HepG2 (cell line): ENCODE data around the gene CLRN3. TPM values are rescaled to one million over a fixed set of nuclear protein-coding genes. Genes with fewer than 3 reads are reported as not detected.

ENCODE experiments used
- ATF4 ChIP-seq, 2 experiments: fragments of 450-650 bp in 1 of 2; sonication (generic) in 1 of 2; formaldehyde crosslinking; IDR thresholded peaks; 2 replicates each; pipeline versions ENCODE4 v1.5.0 to v1.8.0; 2020 to 2022; ENCODE audit warnings: mild to moderate bottlenecking in 1 of 2, missing genetic modification reagents in 1 of 2
- GTF3A ChIP-seq: sonication (generic); formaldehyde crosslinking; conservative IDR thresholded peaks from 2 replicates; pipeline ENCODE4 v1.4.0; 2020; ENCODE audit warnings: mild to moderate bottlenecking, missing genetic modification reagents
- KAT2B ChIP-seq: fragments of 150-350 bp; IDR thresholded peaks from 2 replicates; pipeline ENCODE4 v1.6.1; 2014; ENCODE audit warnings: low read depth, low read length, borderline replicate concordance
- MAF1 ChIP-seq: sonication (generic); formaldehyde crosslinking; IDR thresholded peaks from 2 replicates; pipeline ENCODE4 v1.5.0; 2020; ENCODE audit warnings: missing genetic modification reagents, borderline replicate concordance
- MAX ChIP-seq: IDR thresholded peaks from 2 replicates; pipeline ENCODE4 v1.6.1; 2012; ENCODE audit warnings: inconsistent platforms
- MAZ ChIP-seq, 2 experiments: sonication (generic) in 1 of 2; formaldehyde crosslinking in 1 of 2; IDR thresholded peaks; 2 replicates each; pipeline versions ENCODE4 v1.5.0 to v1.6.1; 2012 to 2020; ENCODE audit warnings: low read depth in 2 of 2, mild to moderate bottlenecking in 2 of 2, borderline replicate concordance in 1 of 2, improper control_type of control experiment in 1 of 2, low read length in 1 of 2, missing genetic modification reagents in 1 of 2, moderate library complexity in 1 of 2
- MBD4 ChIP-seq: IDR thresholded peaks from 2 replicates; pipeline ENCODE4 v1.6.1; 2012; ENCODE audit warnings: low read length, inconsistent platforms, borderline replicate concordance
- MTA1 ChIP-seq: sonication (generic); formaldehyde crosslinking; IDR thresholded peaks from 2 replicates; pipeline ENCODE4 v1.4.0; 2020; ENCODE audit warnings: missing genetic modification reagents, mild to moderate bottlenecking, borderline replicate concordance
- POGK ChIP-seq: sonication (generic); formaldehyde crosslinking; conservative IDR thresholded peaks from 2 replicates; pipeline ENCODE4 v1.8.0; 2022; ENCODE audit warnings: mild to moderate bottlenecking, moderate library complexity, missing genetic modification reagents
- PRPF4 ChIP-seq: fragments of 200-400 bp; formaldehyde crosslinking; IDR thresholded peaks from 2 replicates; pipeline ENCODE4 v1.6.1; 2016; ENCODE audit warnings: low read length, low read depth; ENCODE audit not compliant: poor library complexity, severe bottlenecking
- RAD51 ChIP-seq: fragments of 450-650 bp; IDR thresholded peaks from 2 replicates; pipeline ENCODE4 v1.6.1; 2016; ENCODE audit warnings: borderline replicate concordance
- SIX1 ChIP-seq: sonication (generic); formaldehyde crosslinking; IDR thresholded peaks from 2 replicates; pipeline ENCODE4 v1.4.0; 2020; ENCODE audit warnings: missing genetic modification reagents, borderline replicate concordance
- SMAD1 ChIP-seq: sonication (generic); formaldehyde crosslinking; IDR thresholded peaks from 2 replicates; pipeline ENCODE4 v1.4.0; 2020; ENCODE audit warnings: missing genetic modification reagents, low read depth, mild to moderate bottlenecking, borderline replicate concordance
- SP2 ChIP-seq: sonication (generic); formaldehyde crosslinking; IDR thresholded peaks from 2 replicates; pipeline ENCODE4 v1.5.1; 2020; ENCODE audit warnings: mild to moderate bottlenecking, missing genetic modification reagents
- STAG1 ChIP-seq: sonication (generic); formaldehyde crosslinking; IDR thresholded peaks from 2 replicates; pipeline ENCODE4 v1.4.0; 2020; ENCODE audit warnings: missing genetic modification reagents
- YY1 ChIP-seq: IDR thresholded peaks from 2 replicates; pipeline ENCODE4 v1.6.1; 2011; ENCODE audit warnings: low read length, low read depth, moderate library complexity, mild to moderate bottlenecking; ENCODE audit not compliant: insufficient read depth, insufficient replicate concordance
- ZBTB4 ChIP-seq: sonication (generic); formaldehyde crosslinking; IDR thresholded peaks from 2 replicates; pipeline ENCODE4 v1.4.0; 2020; ENCODE audit warnings: missing genetic modification reagents, mild to moderate bottlenecking, borderline replicate concordance
- ZFP36L2 ChIP-seq: sonication (generic); formaldehyde crosslinking; IDR thresholded peaks from 2 replicates; pipeline ENCODE4 v1.4.0; 2020; ENCODE audit warnings: missing genetic modification reagents
- ZNF577 ChIP-seq: sonication (generic); formaldehyde crosslinking; IDR thresholded peaks from 2 replicates; pipeline ENCODE4 v1.4.0; 2020; ENCODE audit warnings: mild to moderate bottlenecking, low read depth, missing genetic modification reagents, borderline replicate concordance
- ZNF737 ChIP-seq: sonication (generic); formaldehyde crosslinking; IDR thresholded peaks from 2 replicates; pipeline ENCODE4 v1.5.0; 2020; ENCODE audit warnings: missing genetic modification reagents, mild to moderate bottlenecking, borderline replicate concordance
- ZNF782 ChIP-seq: sonication (generic); formaldehyde crosslinking; IDR thresholded peaks from 2 replicates; pipeline ENCODE4 v1.4.0; 2020; ENCODE audit warnings: missing genetic modification reagents, mild to moderate bottlenecking, borderline replicate concordance
- polyA plus RNA-seq, 8 experiments: library from polyadenylated mRNA; depleted of rRNA in 3 of 8; stranded (reverse) in 7 of 8; unstranded in 1 of 8; fragments of >200 nt; fragmentation: Illumina TruSeq in 4 of 8; extraction: Trizol in 4 of 8; gene quantifications; 2 replicates each; pipeline versions ENCODE4 v1.2.1 to v1.2.3, GENCODE V29; 2011 to 2016; ENCODE audit warnings: low read depth in 4 of 8, missing spikeins in 1 of 8, mixed read lengths in 1 of 8; ENCODE audit not compliant: insufficient read depth in 1 of 8
- total RNA-seq, 5 experiments: library from RNA; depleted of rRNA; stranded (reverse); fragments of >200 nt; fragmentation: Illumina TruSeq; extraction: Trizol; gene quantifications; 2 replicates each; pipeline ENCODE4 v1.2.3, GENCODE V29; 2016; ENCODE audit warnings: low read depth in 1 of 5

Gene CLRN3
- total and polyA plus RNA-seq, 2 of the 13 experiments (the other 11 are each of a cell fraction or from before 2014, with no cell fraction given) = not detected

- TF ChIP-seq RAD51 (no peak), ZBTB4 (CRISPR knock-in tag) (no peak), ZNF577 (no peak), MBD4 (no peak), ZNF782 (no peak), SP2 (no peak), SMAD1 (CRISPR knock-in tag) (no peak), STAG1 (peak; percentile 56), MAF1 (CRISPR knock-in tag) (no peak), PRPF4 (no peak), KAT2B (no peak), ATF4 (CRISPR knock-in tag; IDR thresholded peaks at IDR 0.05) (no peak), GTF3A (CRISPR knock-in tag) (no peak), MAX (no peak), YY1 (peak; percentile 38), MTA1 (no peak), ZFP36L2 (CRISPR knock-in tag) (no peak), SIX1 (CRISPR knock-in tag) (no peak), ZNF737 (CRISPR knock-in tag) (no peak), MAZ (IDR thresholded peaks at IDR 0.05; ENCODE audit: borderline replicate concordance, low read depth, low read length) (no peak), MAZ (CRISPR knock-in tag; IDR thresholded peaks at IDR 0.05; ENCODE audit: low read depth) (peak; percentile 68; the same call in 1 of the 2 replicates), POGK (no peak)
Observed at GRCh38 chr10:127906548-127907377, 14.0 kb upstream of the CLRN3 start, which contains the start of gene PTPRE (continued).
